ENCODE data around the gene ADGRL2. TPM values are rescaled to one million over a fixed set of nuclear protein-coding genes. Genes with fewer than 3 reads are reported as not detected.

The ADGRL2 gene
- total and polyA plus RNA-seq, 2 experiments from 2014 or later: 38.2 to 90.3 TPM

DNA sequence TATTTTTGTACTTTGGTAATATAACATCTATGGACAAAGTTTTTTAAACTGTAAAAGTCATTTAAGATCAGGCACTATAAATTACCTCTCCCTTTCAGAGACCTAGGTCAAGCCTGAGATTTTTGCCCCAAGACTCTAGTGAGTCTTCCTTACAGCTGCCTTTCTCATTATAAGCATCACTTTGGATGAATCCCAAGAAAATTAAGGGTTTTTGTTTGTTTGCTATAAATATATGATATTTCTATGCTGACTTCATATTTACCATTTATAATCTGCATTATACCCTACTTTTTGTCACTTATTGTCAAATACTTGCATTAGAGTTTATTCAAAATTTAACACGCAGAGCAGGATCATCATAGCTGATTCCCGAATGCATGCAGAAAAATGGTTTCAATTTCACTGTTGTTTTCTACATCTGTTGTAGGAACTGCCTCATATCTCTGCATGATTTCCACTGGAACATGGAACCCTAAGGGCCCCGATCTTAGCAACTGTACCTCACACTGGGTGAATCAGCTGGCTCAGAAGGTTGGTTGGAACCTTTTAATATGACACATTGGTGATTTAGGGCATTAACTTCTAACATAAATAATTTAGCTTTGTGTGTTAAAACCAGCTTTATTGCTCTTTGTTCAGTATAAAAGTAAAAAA is 150.0 kb downstream of the ADGRL2 start:
- no peak overlapping the region for H3K4me3 Mint-ChIP-seq
- no peaks in the 10 kb centered on the region for H3K9me3 Mint-ChIP-seq
- H3K27ac Mint-ChIP-seq: peak overlapping the region; percentile 48; the same call in 1 of the 2 replicates
- Histone ChIP-seq H3K79me2 (replicated peaks; ENCODE audit: insufficient read depth) (peaks cover 48% of the 10 kb centered on the region), H3K4me3 (no peak overlapping the region), H3F3A (replicated peaks; ENCODE audit: low read depth) (no peaks in the 10 kb centered on the region), H3K27ac (ENCODE audit: low read depth) (no peak overlapping the region), H3K4me1 (ENCODE audit: insufficient read depth) (no peaks in the 10 kb centered on the region; the same call in none of the 2 replicates), H3K9me2 (ENCODE audit: insufficient read depth) (no peaks in the 10 kb centered on the region), H2AFZ (no peak overlapping the region), H3K27me3 (ENCODE audit: insufficient read depth) (no peaks in the 10 kb centered on the region), H4K20me1 (replicated peaks; ENCODE audit: insufficient read depth) (no peaks in the 10 kb centered on the region), H3K36me3 (ENCODE audit: insufficient read depth) (peaks cover 1% of the 10 kb centered on the region), H3K4me2 (no peak overlapping the region)
- H3K4me1 Mint-ChIP-seq: peaks cover 13% of the 10 kb centered on the region
- no peak for TF ChIP-seq STAT1 (IDR thresholded peaks at IDR 0.05; ENCODE audit: unreplicated experiment)
- no peak for TF ChIP-seq JUNB (IDR thresholded peaks at IDR 0.05; ENCODE audit: unreplicated experiment)
- no peak for TF ChIP-seq ZNF331 (CRISPR knock-in tag; IDR thresholded peaks at IDR 0.05; ENCODE audit: low read depth)
- no peak for TF ChIP-seq EZH2phosphoT487 (IDR thresholded peaks at IDR 0.05; ENCODE audit: unreplicated experiment)
- no peak for TF ChIP-seq NANOG (IDR thresholded peaks at IDR 0.05; ENCODE audit: borderline replicate concordance)
- TF ChIP-seq ZNF114 (CRISPR knock-in tag; IDR thresholded peaks at IDR 0.05): no peak
- TF ChIP-seq CTCF (conservative IDR thresholded peaks at IDR 0.05; ENCODE audit: low read depth in 2 of 2): no peak
- TF ChIP-seq EZH2 (IDR thresholded peaks at IDR 0.05; ENCODE audit: low read depth, unreplicated experiment): no peak
- no peak for TF ChIP-seq REST (IDR thresholded peaks at IDR 0.05; ENCODE audit: unreplicated experiment)
- TF ChIP-seq, protein P1, sequence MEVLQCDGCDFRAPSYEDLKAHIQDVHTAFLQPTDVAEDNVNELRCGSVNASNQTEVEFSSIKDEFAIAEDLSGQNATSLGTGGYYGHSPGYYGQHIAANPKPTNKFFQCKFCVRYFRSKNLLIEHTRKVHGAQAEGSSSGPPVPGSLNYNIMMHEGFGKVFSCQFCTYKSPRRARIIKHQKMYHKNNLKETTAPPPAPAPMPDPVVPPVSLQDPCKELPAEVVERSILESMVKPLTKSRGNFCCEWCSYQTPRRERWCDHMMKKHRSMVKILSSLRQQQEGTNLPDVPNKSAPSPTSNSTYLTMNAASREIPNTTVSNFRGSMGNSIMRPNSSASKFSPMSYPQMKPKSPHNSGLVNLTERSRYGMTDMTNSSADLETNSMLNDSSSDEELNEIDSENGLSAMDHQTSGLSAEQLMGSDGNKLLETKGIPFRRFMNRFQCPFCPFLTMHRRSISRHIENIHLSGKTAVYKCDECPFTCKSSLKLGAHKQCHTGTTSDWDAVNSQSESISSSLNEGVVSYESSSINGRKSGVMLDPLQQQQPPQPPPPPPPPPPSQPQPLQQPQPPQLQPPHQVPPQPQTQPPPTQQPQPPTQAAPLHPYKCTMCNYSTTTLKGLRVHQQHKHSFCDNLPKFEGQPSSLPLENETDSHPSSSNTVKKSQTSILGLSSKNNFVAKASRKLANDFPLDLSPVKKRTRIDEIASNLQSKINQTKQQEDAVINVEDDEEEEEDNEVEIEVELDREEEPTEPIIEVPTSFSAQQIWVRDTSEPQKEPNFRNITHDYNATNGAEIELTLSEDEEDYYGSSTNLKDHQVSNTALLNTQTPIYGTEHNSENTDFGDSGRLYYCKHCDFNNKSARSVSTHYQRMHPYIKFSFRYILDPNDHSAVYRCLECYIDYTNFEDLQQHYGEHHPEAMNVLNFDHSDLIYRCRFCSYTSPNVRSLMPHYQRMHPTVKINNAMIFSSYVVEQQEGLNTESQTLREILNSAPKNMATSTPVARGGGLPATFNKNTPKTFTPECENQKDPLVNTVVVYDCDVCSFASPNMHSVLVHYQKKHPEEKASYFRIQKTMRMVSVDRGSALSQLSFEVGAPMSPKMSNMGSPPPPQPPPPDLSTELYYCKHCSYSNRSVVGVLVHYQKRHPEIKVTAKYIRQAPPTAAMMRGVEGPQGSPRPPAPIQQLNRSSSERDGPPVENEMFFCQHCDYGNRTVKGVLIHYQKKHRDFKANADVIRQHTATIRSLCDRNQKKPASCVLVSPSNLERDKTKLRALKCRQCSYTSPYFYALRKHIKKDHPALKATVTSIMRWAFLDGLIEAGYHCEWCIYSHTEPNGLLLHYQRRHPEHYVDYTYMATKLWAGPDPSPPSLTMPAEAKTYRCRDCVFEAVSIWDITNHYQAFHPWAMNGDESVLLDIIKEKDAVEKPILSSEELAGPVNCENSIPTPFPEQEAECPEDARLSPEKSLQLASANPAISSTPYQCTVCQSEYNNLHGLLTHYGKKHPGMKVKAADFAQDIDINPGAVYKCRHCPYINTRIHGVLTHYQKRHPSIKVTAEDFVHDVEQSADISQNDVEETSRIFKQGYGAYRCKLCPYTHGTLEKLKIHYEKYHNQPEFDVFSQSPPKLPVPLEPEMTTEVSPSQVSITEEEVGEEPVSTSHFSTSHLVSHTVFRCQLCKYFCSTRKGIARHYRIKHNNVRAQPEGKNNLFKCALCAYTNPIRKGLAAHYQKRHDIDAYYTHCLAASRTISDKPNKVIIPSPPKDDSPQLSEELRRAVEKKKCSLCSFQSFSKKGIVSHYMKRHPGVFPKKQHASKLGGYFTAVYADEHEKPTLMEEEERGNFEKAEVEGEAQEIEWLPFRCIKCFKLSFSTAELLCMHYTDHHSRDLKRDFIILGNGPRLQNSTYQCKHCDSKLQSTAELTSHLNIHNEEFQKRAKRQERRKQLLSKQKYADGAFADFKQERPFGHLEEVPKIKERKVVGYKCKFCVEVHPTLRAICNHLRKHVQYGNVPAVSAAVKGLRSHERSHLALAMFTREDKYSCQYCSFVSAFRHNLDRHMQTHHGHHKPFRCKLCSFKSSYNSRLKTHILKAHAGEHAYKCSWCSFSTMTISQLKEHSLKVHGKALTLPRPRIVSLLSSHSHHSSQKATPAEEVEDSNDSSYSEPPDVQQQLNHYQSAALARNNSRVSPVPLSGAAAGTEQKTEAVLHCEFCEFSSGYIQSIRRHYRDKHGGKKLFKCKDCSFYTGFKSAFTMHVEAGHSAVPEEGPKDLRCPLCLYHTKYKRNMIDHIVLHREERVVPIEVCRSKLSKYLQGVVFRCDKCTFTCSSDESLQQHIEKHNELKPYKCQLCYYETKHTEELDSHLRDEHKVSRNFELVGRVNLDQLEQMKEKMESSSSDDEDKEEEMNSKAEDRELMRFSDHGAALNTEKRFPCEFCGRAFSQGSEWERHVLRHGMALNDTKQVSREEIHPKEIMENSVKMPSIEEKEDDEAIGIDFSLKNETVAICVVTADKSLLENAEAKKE (CRISPR knock-in tag; IDR thresholded peaks at IDR 0.05): no peak
- no peak for TF ChIP-seq POLR2AphosphoS5 (IDR thresholded peaks at IDR 0.05; ENCODE audit: low read depth)
- TF ChIP-seq CREB1 (CRISPR knock-in tag; IDR thresholded peaks at IDR 0.05; ENCODE audit: low read depth): no peak
- TF ChIP-seq, protein P2, sequence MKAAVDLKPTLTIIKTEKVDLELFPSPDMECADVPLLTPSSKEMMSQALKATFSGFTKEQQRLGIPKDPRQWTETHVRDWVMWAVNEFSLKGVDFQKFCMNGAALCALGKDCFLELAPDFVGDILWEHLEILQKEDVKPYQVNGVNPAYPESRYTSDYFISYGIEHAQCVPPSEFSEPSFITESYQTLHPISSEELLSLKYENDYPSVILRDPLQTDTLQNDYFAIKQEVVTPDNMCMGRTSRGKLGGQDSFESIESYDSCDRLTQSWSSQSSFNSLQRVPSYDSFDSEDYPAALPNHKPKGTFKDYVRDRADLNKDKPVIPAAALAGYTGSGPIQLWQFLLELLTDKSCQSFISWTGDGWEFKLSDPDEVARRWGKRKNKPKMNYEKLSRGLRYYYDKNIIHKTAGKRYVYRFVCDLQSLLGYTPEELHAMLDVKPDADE (IDR thresholded peaks at IDR 0.05): no peak
- DNase-seq (ENCODE audit: low spot score): no peak
- no peak for ATAC-seq
- H3K36me3 Mint-ChIP-seq (ENCODE audit: low read depth): peaks cover 19% of the 10 kb centered on the region; the same call in 2 of the 3 replicates
- no peaks in the 10 kb centered on the region for H3K27me3 Mint-ChIP-seq (ENCODE audit: insufficient read depth, low read depth, poor library complexity)
